GM12875 (cell line): Measurements from ENCODE around the gene TRIM72.

ENCODE experiments used
- H3K4me3 ChIP-seq: one replicate; pipeline ENCODE4 v1.5.1; 2011; ENCODE audit warnings: low read depth, low read length, control low read depth
- TF ChIP-seq, protein P1 (sequence below): IDR thresholded peaks from 2 replicates; pipeline ENCODE4 v1.5.1; 2011; ENCODE audit warnings: low read depth, mild to moderate bottlenecking, control low read depth, inconsistent platforms, low read length, moderate library complexity, borderline replicate concordance; ENCODE audit not compliant: insufficient read depth

TRIM72 gene

DNA sequence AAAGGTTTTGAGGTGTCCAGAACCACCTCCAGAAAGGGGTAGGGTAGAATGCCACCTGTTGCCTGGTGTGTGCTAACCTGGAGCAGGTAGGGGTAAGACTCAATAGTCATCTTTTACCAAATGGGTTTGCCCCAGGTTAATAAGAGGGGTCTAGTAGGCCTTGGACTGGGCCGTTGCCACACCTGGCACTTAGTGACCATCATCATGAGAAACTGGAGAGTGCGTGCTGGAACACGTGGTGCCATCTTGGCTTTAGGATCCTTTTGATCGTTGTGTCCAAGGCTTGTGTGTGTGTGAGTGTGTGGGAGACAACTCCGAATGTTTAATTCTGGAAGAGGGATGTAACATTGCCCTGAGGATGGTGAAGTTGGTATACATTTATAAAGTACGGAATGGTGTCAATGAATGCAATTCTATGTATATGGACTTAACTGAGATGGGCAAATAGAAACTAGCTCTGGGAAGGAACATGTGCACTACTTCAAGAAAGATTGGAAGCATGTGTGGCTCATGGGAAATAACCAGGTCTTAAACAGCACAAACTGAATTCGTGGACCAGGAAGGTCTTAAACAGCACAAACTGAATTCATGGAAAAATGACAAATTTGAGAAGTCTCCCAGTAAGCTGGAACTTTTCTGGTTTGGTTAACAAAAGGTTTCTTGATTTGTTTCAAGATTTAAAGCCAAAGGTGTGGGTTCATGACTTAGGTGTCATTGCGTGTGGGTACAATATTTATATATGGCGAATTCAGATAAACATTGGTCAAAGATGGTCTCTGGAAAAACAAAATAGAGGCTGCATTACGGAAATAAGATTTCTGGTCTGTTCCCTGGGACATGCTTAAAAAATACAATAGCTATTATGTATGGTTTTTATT, 26.8 kb upstream of the TRIM72 start:
- TF ChIP-seq, protein P1, sequence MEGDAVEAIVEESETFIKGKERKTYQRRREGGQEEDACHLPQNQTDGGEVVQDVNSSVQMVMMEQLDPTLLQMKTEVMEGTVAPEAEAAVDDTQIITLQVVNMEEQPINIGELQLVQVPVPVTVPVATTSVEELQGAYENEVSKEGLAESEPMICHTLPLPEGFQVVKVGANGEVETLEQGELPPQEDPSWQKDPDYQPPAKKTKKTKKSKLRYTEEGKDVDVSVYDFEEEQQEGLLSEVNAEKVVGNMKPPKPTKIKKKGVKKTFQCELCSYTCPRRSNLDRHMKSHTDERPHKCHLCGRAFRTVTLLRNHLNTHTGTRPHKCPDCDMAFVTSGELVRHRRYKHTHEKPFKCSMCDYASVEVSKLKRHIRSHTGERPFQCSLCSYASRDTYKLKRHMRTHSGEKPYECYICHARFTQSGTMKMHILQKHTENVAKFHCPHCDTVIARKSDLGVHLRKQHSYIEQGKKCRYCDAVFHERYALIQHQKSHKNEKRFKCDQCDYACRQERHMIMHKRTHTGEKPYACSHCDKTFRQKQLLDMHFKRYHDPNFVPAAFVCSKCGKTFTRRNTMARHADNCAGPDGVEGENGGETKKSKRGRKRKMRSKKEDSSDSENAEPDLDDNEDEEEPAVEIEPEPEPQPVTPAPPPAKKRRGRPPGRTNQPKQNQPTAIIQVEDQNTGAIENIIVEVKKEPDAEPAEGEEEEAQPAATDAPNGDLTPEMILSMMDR, result no peak
- no peak overlapping the region for H3K4me3 ChIP-seq

DNA sequence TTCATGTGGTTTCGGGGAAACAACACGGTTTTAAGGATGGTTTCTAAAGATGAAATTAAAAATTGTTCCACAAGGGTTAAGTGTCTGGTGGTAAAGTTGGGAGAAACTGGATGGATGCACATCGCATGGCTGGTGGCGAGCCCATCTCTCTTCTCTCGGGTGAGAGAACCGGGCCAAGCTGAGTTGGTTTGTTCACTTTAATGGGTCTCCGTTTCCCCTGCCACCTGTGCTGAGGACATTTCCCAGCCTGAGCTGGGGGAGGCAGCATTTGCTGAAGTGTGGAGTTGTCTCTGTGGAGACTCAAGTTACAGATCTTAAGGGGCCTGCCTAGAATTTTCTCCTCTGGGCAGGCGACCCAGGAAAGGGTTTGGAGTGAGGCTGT, 26.1 kb upstream of the TRIM72 start:
- TF ChIP-seq, protein P1, result no peak
- no peak overlapping the region for H3K4me3 ChIP-seq

DNA sequence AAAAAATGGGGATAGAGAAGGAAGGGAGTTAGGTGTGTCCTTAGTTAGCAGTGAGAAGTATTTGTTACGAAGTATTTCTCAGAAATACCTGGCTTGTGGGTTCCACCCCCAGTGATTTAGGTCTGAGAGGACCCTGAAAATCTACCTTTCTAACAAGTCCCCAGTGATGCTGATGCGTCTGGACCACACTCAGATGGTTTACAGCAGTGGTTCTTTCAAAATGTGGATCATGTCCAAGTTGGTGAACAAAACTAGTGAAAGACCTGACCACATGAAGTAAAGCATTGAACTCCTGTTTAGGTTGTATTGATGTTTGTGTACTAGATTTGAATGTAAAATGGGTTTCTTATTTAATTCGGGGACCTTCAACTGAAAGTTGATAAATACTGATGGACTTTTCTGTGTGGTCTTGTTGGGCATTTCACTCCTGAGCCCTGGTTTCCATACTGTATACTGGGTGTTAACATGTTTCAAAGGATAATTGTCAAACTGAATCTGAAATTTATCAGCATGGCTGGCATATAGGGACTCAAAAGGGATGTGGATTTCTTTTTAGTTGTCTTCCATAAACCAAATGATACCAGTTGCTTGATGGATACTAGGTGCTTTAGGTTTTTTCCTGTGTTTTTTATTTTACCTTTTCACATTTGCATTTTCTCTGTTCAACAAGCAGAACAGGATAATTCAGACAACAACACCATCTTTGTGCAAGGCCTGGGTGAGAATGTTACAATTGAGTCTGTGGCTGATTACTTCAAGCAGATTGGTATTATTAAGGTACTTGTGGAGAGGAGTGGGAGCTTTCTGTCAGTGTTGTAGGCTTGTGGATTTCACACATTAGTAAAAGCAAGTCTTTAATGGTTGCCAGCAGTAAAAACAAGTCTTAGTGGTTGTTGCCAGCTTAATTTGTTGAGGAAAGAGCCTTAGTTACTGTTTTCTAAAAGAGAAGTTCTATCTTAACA, 25.2 kb upstream of the TRIM72 start:
- TF ChIP-seq, protein P1, result no peak
- H3K4me3 ChIP-seq, result no peak overlapping the region

DNA sequence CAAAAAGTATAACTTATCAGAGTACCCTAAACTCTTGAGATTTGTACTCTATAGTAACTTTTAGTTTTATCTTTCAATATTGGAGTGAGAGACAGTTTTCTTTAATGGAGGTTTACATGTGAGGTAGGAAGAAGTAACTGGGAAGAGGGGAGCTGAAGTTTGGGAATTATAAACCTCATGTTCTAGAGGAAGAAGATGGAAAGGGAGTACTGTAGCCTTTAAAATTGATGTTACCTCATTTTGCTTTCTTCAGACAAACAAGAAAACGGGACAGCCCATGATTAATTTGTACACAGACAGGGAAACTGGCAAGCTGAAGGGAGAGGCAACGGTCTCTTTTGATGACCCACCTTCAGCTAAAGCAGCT, 24.5 kb upstream of the TRIM72 start:
- TF ChIP-seq, protein P1, result no peak
- no peak overlapping the region for H3K4me3 ChIP-seq

DNA sequence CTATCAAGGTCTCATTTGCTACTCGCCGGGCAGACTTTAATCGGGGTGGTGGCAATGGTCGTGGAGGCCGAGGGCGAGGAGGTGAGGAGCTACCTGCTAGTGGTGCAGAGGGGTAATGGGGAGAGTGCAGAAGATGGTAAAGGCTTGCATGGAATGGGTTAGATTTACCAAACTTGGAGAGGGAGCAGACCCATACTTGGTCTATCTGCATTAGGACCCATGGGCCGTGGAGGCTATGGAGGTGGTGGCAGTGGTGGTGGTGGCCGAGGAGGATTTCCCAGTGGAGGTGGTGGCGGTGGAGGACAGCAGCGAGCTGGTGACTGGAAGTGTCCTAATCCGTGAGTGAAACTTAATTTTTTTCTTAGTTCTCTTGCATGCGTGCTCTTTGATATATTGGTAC, 23.9 kb upstream of the TRIM72 start:
- TF ChIP-seq, protein P1, result no peak
- no peak overlapping the region for H3K4me3 ChIP-seq

DNA sequence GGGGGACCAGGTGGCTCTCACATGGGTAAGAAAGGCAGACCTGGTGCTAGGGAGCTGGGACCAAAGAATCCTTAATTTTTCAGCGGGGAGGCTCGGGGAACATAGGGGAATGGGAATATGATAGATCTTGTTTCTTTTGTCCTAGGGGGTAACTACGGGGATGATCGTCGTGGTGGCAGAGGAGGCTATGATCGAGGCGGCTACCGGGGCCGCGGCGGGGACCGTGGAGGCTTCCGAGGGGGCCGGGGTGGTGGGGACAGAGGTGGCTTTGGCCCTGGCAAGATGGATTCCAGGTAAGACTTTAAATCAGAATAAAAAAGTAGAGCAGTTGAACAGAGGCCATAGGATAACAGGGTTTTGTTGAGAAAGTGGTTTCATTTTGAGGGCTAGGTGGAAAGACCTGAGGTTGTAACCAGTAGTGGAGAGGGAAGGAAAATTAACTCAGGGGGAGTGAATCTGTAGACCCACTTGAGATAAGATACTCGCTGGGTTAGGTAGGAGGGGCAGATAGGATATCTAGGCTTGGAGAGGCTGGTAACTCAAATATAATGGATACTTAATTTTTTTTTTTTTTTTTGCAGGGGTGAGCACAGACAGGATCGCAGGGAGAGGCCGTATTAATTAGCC, 23.0 kb upstream of the TRIM72 start:
- TF ChIP-seq, protein P1, result no peak

More for the DNA sequence above, 23.0 kb upstream of the TRIM72 start:
- H3K4me3 ChIP-seq, result no peak overlapping the region
